Vagina (tissue), 2 donors: ENCODE measurements around the gene WASF1. TPM values are rescaled to one million over a fixed set of nuclear protein-coding genes. Genes with fewer than 3 reads are reported as not detected.

Experiments used
- DNase-seq, 2 donors: peaks; one replicate each; pipeline ENCODE4 v3.0.0-alpha.2; 2017; ENCODE audit errors: extremely low spot score in 2 of 2
- H3K27ac ChIP-seq: fragments of 200-600 bp; sonication (generic); one replicate; pipeline ENCODE4 v1.5.1; 2019
- H3K27me3 ChIP-seq: fragments of 200-600 bp; sonication (generic); one replicate; pipeline ENCODE4 v1.5.1; 2019
- H3K36me3 ChIP-seq, 2 donors: fragments of 200-600 bp; sonication (generic); one replicate each; pipeline ENCODE4 v1.5.1; 2017 to 2019
- H3K4me1 ChIP-seq: fragments of 200-600 bp; sonication (generic); one replicate; pipeline ENCODE4 v1.5.1; 2019
- H3K4me3 ChIP-seq, 2 donors: fragments of 200-600 bp; sonication (generic); 1 replicate in 1 of 2; 2 replicates in 1 of 2; pipeline ENCODE4 v1.5.1; 2016 to 2019
- H3K9me3 ChIP-seq: fragments of 200-600 bp; sonication (generic); one replicate; pipeline ENCODE4 v1.5.1; 2019
- POLR2A ChIP-seq, 2 donors: fragments of 450-650 bp; IDR thresholded peaks; one replicate each; pipeline ENCODE4 v1.6.1; 2017; ENCODE audit warnings: antibody characterized with exemption in 2 of 2, mild to moderate bottlenecking in 2 of 2, moderate library complexity in 2 of 2
- POLR2AphosphoS5 ChIP-seq, 2 donors: sonication (generic); formaldehyde crosslinking; IDR thresholded peaks; one replicate each; pipeline ENCODE4 v1.9.0; 2017; ENCODE audit warnings: antibody characterized with exemption in 2 of 2, mild to moderate bottlenecking in 2 of 2, low read depth in 1 of 2; ENCODE audit not compliant: insufficient read depth in 1 of 2
- intact Hi-C: fragments of 100-400 bp; cut with DNase I; formaldehyde crosslinking; loops from one replicate; pipeline ENCODE4 v1.15.1; 2023
- total RNA-seq: library from RNA; depleted of rRNA; stranded (reverse); fragments of >200 nt; gene quantifications from one replicate; pipeline ENCODE4 v1.2.3, GENCODE V29; 2016
- TF ChIP-seq, protein P1 (sequence below), 3 experiments: fragments of 450-650 bp in 2 of 3; fragments of 200-600 bp in 1 of 3; sonication (generic) in 1 of 3; IDR thresholded peaks; one replicate each; pipeline ENCODE4 v1.5.1; 2017 to 2019; ENCODE audit warnings: antibody characterized with exemption in 3 of 3, mild to moderate bottlenecking in 2 of 3, moderate library complexity in 2 of 3

Gene WASF1
- total RNA-seq, 1 donor from 2014 or later, result 20.1 TPM

- H3K4me1 ChIP-seq, result peaks cover 10% of the 10 kb centered on the region
- peaks cover 0 to 11% of the 10 kb centered on the region in 2 donors for H3K36me3 ChIP-seq
- H3K4me3 ChIP-seq, result no peak overlapping the region
- no peak for TF ChIP-seq POLR2AphosphoS5 (IDR thresholded peaks at IDR 0.05; ENCODE audit: insufficient read depth in 1 of 2, low read depth in 1 of 2)
- no peak for TF ChIP-seq POLR2A (IDR thresholded peaks at IDR 0.05)
- TF ChIP-seq, protein P1, sequence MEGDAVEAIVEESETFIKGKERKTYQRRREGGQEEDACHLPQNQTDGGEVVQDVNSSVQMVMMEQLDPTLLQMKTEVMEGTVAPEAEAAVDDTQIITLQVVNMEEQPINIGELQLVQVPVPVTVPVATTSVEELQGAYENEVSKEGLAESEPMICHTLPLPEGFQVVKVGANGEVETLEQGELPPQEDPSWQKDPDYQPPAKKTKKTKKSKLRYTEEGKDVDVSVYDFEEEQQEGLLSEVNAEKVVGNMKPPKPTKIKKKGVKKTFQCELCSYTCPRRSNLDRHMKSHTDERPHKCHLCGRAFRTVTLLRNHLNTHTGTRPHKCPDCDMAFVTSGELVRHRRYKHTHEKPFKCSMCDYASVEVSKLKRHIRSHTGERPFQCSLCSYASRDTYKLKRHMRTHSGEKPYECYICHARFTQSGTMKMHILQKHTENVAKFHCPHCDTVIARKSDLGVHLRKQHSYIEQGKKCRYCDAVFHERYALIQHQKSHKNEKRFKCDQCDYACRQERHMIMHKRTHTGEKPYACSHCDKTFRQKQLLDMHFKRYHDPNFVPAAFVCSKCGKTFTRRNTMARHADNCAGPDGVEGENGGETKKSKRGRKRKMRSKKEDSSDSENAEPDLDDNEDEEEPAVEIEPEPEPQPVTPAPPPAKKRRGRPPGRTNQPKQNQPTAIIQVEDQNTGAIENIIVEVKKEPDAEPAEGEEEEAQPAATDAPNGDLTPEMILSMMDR (IDR thresholded peaks at IDR 0.05), result no peak
- H3K27ac ChIP-seq, result no peak overlapping the region
- H3K27me3 ChIP-seq, result no peaks in the 10 kb centered on the region
- H3K9me3 ChIP-seq, result no peaks in the 10 kb centered on the region
- intact Hi-C loops, result no loop called here
- no peak for DNase-seq
Observed at GRCh38 chr6:110196874-110197273, 17.4 kb upstream of the WASF1 start.

- intact Hi-C loops, result no loop called here
- DNase-seq, result no peak
- Histone ChIP-seq H3K4me3 (no peak overlapping the region), H3K9me3 (no peaks in the 10 kb centered on the region), H3K4me1 (peaks cover 15% of the 10 kb centered on the region), H3K36me3 (peaks cover 0 to 11% of the 10 kb centered on the region in 2 donors), H3K27ac (no peak overlapping the region), H3K27me3 (no peaks in the 10 kb centered on the region)
- TF ChIP-seq, protein P1 (IDR thresholded peaks at IDR 0.05), result no peak
- TF ChIP-seq POLR2A (IDR thresholded peaks at IDR 0.05) (no peak), POLR2AphosphoS5 (IDR thresholded peaks at IDR 0.05; ENCODE audit: insufficient read depth in 1 of 2, low read depth in 1 of 2) (no peak)
Observed at GRCh38 chr6:110195639-110196038, 16.2 kb upstream of the WASF1 start.

GRCh38 chr6:110191477-110191876, 12.0 kb upstream of the WASF1 start:
- peaks cover 0 to 11% of the 10 kb centered on the region in 2 donors for H3K36me3 ChIP-seq
- no peak for TF ChIP-seq POLR2A (IDR thresholded peaks at IDR 0.05)
- TF ChIP-seq, protein P1 (IDR thresholded peaks at IDR 0.05), result no peak
- TF ChIP-seq POLR2AphosphoS5 (IDR thresholded peaks at IDR 0.05; ENCODE audit: insufficient read depth in 1 of 2, low read depth in 1 of 2), result no peak

GRCh38 chr6:110190726-110191125, 11.3 kb upstream of the WASF1 start:
- Histone ChIP-seq H3K4me1 (peaks cover 21% of the 10 kb centered on the region), H3K27me3 (no peaks in the 10 kb centered on the region), H3K4me3 (no peak overlapping the region), H3K36me3 (peaks cover 0 to 11% of the 10 kb centered on the region in 2 donors), H3K27ac (no peak overlapping the region), H3K9me3 (no peaks in the 10 kb centered on the region)
- TF ChIP-seq POLR2A (IDR thresholded peaks at IDR 0.05) (no peak), POLR2AphosphoS5 (IDR thresholded peaks at IDR 0.05; ENCODE audit: insufficient read depth in 1 of 2, low read depth in 1 of 2) (no peak)
- TF ChIP-seq, protein P1 (IDR thresholded peaks at IDR 0.05), result no peak
- intact Hi-C loops, result no loop called here
- no peak for DNase-seq

More at GRCh38 chr6:110191477-110191876, 12.0 kb upstream of the WASF1 start:
- Histone ChIP-seq H3K4me3 (no peak overlapping the region), H3K27me3 (no peaks in the 10 kb centered on the region), H3K27ac (no peak overlapping the region), H3K9me3 (no peaks in the 10 kb centered on the region), H3K4me1 (peaks cover 15% of the 10 kb centered on the region)
- no peak for DNase-seq
- intact Hi-C loops, result no loop called here

- Histone ChIP-seq H3K4me3 (no peak overlapping the region), H3K4me1 (peaks cover 32% of the 10 kb centered on the region), H3K9me3 (no peaks in the 10 kb centered on the region), H3K27me3 (no peaks in the 10 kb centered on the region), H3K27ac (no peak overlapping the region), H3K36me3 (peaks cover 0 to 4% of the 10 kb centered on the region in 2 donors)
- no peak for DNase-seq
- TF ChIP-seq POLR2AphosphoS5 (IDR thresholded peaks at IDR 0.05; ENCODE audit: insufficient read depth in 1 of 2, low read depth in 1 of 2) (no peak), POLR2A (IDR thresholded peaks at IDR 0.05) (no peak)
- TF ChIP-seq, protein P1 (IDR thresholded peaks at IDR 0.05), result no peak
- intact Hi-C loops, result no loop called here
Observed at GRCh38 chr6:110188791-110189190, 9.3 kb upstream of the WASF1 start.
